Ovary (tissue), 3 donors: Measurements from ENCODE around the gene DPP4.
"Not testable (repeated sequence)": the region's sequence is repeated elsewhere in the genome, so short reads cannot be mapped to it uniquely, and the experiment has no call there.

ENCODE experiments used
- POLR2A ChIP-seq: fragments of 450-650 bp; IDR thresholded peaks from one replicate; pipeline ENCODE4 v1.6.1; 2017; ENCODE audit warnings: antibody characterized with exemption, mild to moderate bottlenecking, moderate library complexity
- TF ChIP-seq, protein P1 (sequence below), 3 donors: fragments of 450-650 bp in 2 of 3; fragments of 200-600 bp in 1 of 3; IDR thresholded peaks; one replicate each; pipeline versions ENCODE4 v1.5.1 to v1.8.0; 2016 to 2022; ENCODE audit warnings: antibody characterized with exemption in 3 of 3, mild to moderate bottlenecking in 1 of 3
- donor health status: DM: no; HTN: no; CAD: no.

DNA sequence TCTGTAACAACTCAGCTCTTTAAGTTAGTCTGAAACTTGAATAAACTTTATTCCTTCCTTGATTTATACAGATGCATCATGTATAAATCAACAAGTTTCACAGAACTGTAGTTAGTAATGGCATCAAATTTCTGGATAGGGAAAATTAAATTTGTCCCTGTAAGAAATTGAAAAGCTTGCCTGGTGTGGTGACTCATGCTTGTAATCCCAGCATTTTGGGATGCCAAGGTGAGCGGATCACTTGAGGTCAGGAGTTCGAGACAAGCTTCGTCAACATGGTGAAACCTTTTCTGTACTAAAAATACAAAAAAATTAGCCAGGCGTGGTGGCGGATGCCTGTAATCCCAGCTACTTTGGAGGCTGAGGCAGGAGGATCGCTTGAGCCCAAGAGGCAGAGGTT is 96.1 kb downstream of the DPP4 start:
- TF ChIP-seq POLR2A, result not testable (repeated sequence)
- TF ChIP-seq, protein P1, sequence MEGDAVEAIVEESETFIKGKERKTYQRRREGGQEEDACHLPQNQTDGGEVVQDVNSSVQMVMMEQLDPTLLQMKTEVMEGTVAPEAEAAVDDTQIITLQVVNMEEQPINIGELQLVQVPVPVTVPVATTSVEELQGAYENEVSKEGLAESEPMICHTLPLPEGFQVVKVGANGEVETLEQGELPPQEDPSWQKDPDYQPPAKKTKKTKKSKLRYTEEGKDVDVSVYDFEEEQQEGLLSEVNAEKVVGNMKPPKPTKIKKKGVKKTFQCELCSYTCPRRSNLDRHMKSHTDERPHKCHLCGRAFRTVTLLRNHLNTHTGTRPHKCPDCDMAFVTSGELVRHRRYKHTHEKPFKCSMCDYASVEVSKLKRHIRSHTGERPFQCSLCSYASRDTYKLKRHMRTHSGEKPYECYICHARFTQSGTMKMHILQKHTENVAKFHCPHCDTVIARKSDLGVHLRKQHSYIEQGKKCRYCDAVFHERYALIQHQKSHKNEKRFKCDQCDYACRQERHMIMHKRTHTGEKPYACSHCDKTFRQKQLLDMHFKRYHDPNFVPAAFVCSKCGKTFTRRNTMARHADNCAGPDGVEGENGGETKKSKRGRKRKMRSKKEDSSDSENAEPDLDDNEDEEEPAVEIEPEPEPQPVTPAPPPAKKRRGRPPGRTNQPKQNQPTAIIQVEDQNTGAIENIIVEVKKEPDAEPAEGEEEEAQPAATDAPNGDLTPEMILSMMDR (IDR thresholded peaks at IDR 0.05), result not testable (repeated sequence)
